H1 (cell line): ENCODE measurements around the gene PTPRG. TPM values are rescaled to one million over a fixed set of nuclear protein-coding genes. Genes with fewer than 3 reads are reported as not detected.
A peak's percentile ranks its signal among the peaks of the same experiment; 100 is the strongest.

Experiments used
- CTCF ChIA-PET: fragments of 300-600 bp; sonication (Branson Sonifier 250); formaldehyde crosslinking; loops from one replicate; lab custom pipeline; 2021; ENCODE audit not compliant: partially characterized antibody; lab: Charles Lee
- POLR2A ChIA-PET: fragments of 300-600 bp; sonication (Branson Sonifier 250); formaldehyde crosslinking; loops from one replicate; lab custom pipeline; 2021; ENCODE audit warnings: inconsistent platforms; ENCODE audit not compliant: partially characterized antibody; lab: Charles Lee
- DNase-seq, 2 experiments: peaks; one replicate each; pipeline versions ENCODE4 v3.0.0 to v3.0.0-alpha.2; 2010 to 2022; ENCODE audit warnings: low spot score in 2 of 2, low read depth in 1 of 2, mixed read lengths in 1 of 2
- FAIRE-seq: peaks from 2 replicates; lab custom pipeline; 2011; peaks lifted over from hg19 to GRCh38; lab: Jason Lieb, UNC
- H2AFZ ChIP-seq: 2 replicates; pipeline ENCODE4 v1.8.1; 2012; ENCODE audit warnings: low read length, inconsistent platforms
- H2AK5ac ChIP-seq: 2 replicates; pipeline ENCODE4 v1.6.1; 2013; ENCODE audit warnings: low read depth, low read length
- H2BK120ac ChIP-seq: replicated peaks from 2 replicates; pipeline ENCODE3; 2013; ENCODE audit warnings: low read depth, low read length, inconsistent platforms
- H2BK12ac ChIP-seq: 2 replicates; pipeline ENCODE4 v1.6.1; 2013; ENCODE audit warnings: low read depth, low read length
- H2BK15ac ChIP-seq: 2 replicates; pipeline ENCODE4 v1.6.1; 2013; ENCODE audit warnings: low read length
- H2BK20ac ChIP-seq: 2 replicates; pipeline ENCODE4 v1.6.1; 2013; ENCODE audit warnings: low read length
- H2BK5ac ChIP-seq: 2 replicates; pipeline ENCODE4 v1.6.1; 2013; ENCODE audit warnings: low read depth, low read length
- H3K14ac ChIP-seq: 2 replicates; pipeline ENCODE4 v1.6.1; 2013; ENCODE audit warnings: inconsistent platforms; ENCODE audit not compliant: insufficient read length
- H3K18ac ChIP-seq: 2 replicates; pipeline ENCODE4 v1.6.1; 2013; ENCODE audit warnings: low read length; ENCODE audit errors: extremely low read depth
- H3K23ac ChIP-seq: 2 replicates; pipeline ENCODE4 v1.6.1; 2013; ENCODE audit warnings: inconsistent platforms; ENCODE audit not compliant: insufficient read length
- H3K23me2 ChIP-seq: 2 replicates; pipeline ENCODE4 v1.6.1; 2013; ENCODE audit warnings: low read depth, low read length
- H3K27ac ChIP-seq: 2 replicates; pipeline ENCODE4 v1.6.1; 2011; ENCODE audit warnings: low read depth, low read length, inconsistent platforms
- H3K27me3 ChIP-seq, 4 experiments: replicated peaks in 1 of 4; 1 replicate in 1 of 4; 2 replicates in 3 of 4; pipeline versions ENCODE4 v1.6.1 to v1.8.1; 2011 to 2013; ENCODE audit warnings: low read length in 3 of 4, mild to moderate bottlenecking in 3 of 4, inconsistent platforms in 2 of 4, mixed read lengths in 2 of 4, moderate library complexity in 1 of 4; ENCODE audit not compliant: control insufficient read depth in 3 of 4, insufficient read depth in 3 of 4; ENCODE audit errors: extremely low read depth in 1 of 4
- H3K36me3 ChIP-seq, 4 experiments: 2 replicates each; pipeline versions ENCODE4 v1.6.1 to v1.8.1; 2011 to 2013; ENCODE audit warnings: mild to moderate bottlenecking in 4 of 4, low read length in 3 of 4, moderate library complexity in 2 of 4, control low read depth in 1 of 4, inconsistent platforms in 1 of 4; ENCODE audit not compliant: insufficient read depth in 4 of 4, control insufficient read depth in 2 of 4
- H3K4ac ChIP-seq: replicated peaks from 2 replicates; pipeline ENCODE3; 2013; ENCODE audit warnings: low read length, low read depth, mixed read lengths, inconsistent platforms; ENCODE audit not compliant: insufficient read length
- H3K4me1 ChIP-seq, 4 experiments: replicated peaks in 1 of 4; 1 replicate in 1 of 4; 2 replicates in 3 of 4; pipeline versions ENCODE4 v1.6.1 to v1.8.1; 2011 to 2013; ENCODE audit warnings: low read length in 3 of 4, inconsistent platforms in 2 of 4, mixed read lengths in 1 of 4; ENCODE audit not compliant: insufficient read depth in 4 of 4, control insufficient read depth in 3 of 4
- H3K4me2 ChIP-seq, 2 experiments: 2 replicates each; pipeline versions ENCODE4 v1.6.1 to v1.8.1; 2011 to 2013; ENCODE audit warnings: low read depth in 2 of 2, low read length in 2 of 2, control low read depth in 1 of 2, inconsistent platforms in 1 of 2, mild to moderate bottlenecking in 1 of 2; ENCODE audit not compliant: insufficient read depth in 1 of 2
- H3K4me3 ChIP-seq, 4 experiments: fragments of 200-600, 300-600 bp in 1 of 4; sonication (generic), shearing (Covaris generic), sonication (Bioruptor Twin) in 1 of 4; 2 replicates each; pipeline versions ENCODE4 v1.5.1 to v1.8.1; 2011 to 2016; ENCODE audit warnings: low read length in 4 of 4, low read depth in 3 of 4, control low read depth in 2 of 4, inconsistent platforms in 2 of 4, mild to moderate bottlenecking in 2 of 4, mixed read lengths in 1 of 4, moderate library complexity in 1 of 4; ENCODE audit not compliant: insufficient read depth in 2 of 4; ENCODE audit errors: extremely low read depth in 1 of 4
- H3K56ac ChIP-seq: replicated peaks from 2 replicates; pipeline ENCODE3; 2013; ENCODE audit warnings: low read depth, mild to moderate bottlenecking, mixed read lengths, low read length, inconsistent platforms; ENCODE audit not compliant: insufficient read length
- H3K79me1 ChIP-seq: 2 replicates; pipeline ENCODE4 v1.6.1; 2013; ENCODE audit warnings: low read depth, low read length, control low read depth
- H3K79me2 ChIP-seq, 2 experiments: 2 replicates each; pipeline versions ENCODE4 v1.6.1 to v1.8.1; 2012 to 2013; ENCODE audit warnings: low read length in 2 of 2, mild to moderate bottlenecking in 2 of 2, inconsistent platforms in 1 of 2; ENCODE audit not compliant: insufficient read depth in 2 of 2, control insufficient read depth in 1 of 2
- H3K9ac ChIP-seq, 4 experiments: replicated peaks in 1 of 4; 1 replicate in 1 of 4; 2 replicates in 3 of 4; pipeline versions ENCODE4 v1.6.1 to v1.8.1; 2011 to 2013; ENCODE audit warnings: low read depth in 3 of 4, low read length in 3 of 4, control low read depth in 2 of 4, mild to moderate bottlenecking in 2 of 4, moderate library complexity in 2 of 4, inconsistent platforms in 1 of 4; ENCODE audit errors: extremely low read depth in 1 of 4
- H3K9me3 ChIP-seq, 2 experiments: 2 replicates each; pipeline versions ENCODE4 v1.6.1 to v1.8.1; 2012 to 2013; ENCODE audit warnings: mild to moderate bottlenecking in 2 of 2, moderate library complexity in 2 of 2, control low read depth in 1 of 2, inconsistent platforms in 1 of 2, low read depth in 1 of 2, low read length in 1 of 2, mixed read lengths in 1 of 2; ENCODE audit not compliant: insufficient read depth in 2 of 2
- H4K20me1 ChIP-seq, 2 experiments: replicated peaks in 1 of 2; 2 replicates each; pipeline versions ENCODE3 to v1.8.1; 2011 to 2013; ENCODE audit warnings: inconsistent platforms in 2 of 2, low read length in 2 of 2, mild to moderate bottlenecking in 1 of 2; ENCODE audit not compliant: insufficient read depth in 2 of 2, control insufficient read depth in 1 of 2
- H4K5ac ChIP-seq: 2 replicates; pipeline ENCODE4 v1.6.1; 2013; ENCODE audit warnings: low read length, low read depth, mixed read lengths, inconsistent platforms; ENCODE audit not compliant: insufficient read length
- H4K8ac ChIP-seq: 2 replicates; pipeline ENCODE4 v1.8.0; 2013; ENCODE audit warnings: mild to moderate bottlenecking, moderate library complexity, low read length, inconsistent platforms; ENCODE audit not compliant: insufficient read depth; ENCODE audit errors: extremely low read depth
- H4K91ac ChIP-seq: replicated peaks from 2 replicates; pipeline ENCODE3; 2013; ENCODE audit warnings: low read length, mixed read lengths, inconsistent platforms; ENCODE audit not compliant: insufficient read length
- polyA plus RNA-seq, 7 experiments: library from polyadenylated mRNA; depleted of rRNA in 3 of 7; stranded (reverse) in 5 of 7; unstranded in 2 of 7; fragments of >200 nt in 5 of 7; fragments of 200-250 nt in 2 of 7; gene quantifications; 1 replicate in 5 of 7; 2 replicates in 1 of 7; 4 replicates in 1 of 7; pipeline versions ENCODE4 v1.2.1 to v1.2.3, GENCODE V29; 2011 to 2013; ENCODE audit warnings: missing spikeins in 2 of 7, mixed read lengths in 2 of 7
- total RNA-seq: library from RNA; stranded (reverse); fragmentation: NEBNext Ultra II Directional; extraction: Animal tissue kit (Norgen Biotek cat#: 25700); gene quantifications from 2 replicates; pipeline ENCODE4 v1.2.1, GENCODE V29; 2021

Gene PTPRG
- total and polyA plus RNA-seq, 2 of the 8 experiments (the other 6 are each of a cell fraction or from before 2014, with no cell fraction given): 23.3 to 96.2 TPM

- H3K14ac ChIP-seq: no peak overlapping the region
- peak in 1 of 2 experiments; percentile 43 for DNase-seq
- H3K79me2 ChIP-seq: peaks cover 0 to 85% of the 10 kb centered on the region in 2 experiments; a peak in 3 of 4 replicates
- CTCF ChIA-PET: interaction anchor here (1.5 to 1.8 kb wide), 2 partner anchors 16 to 34 kb away, joined by 4 read pairs; no protein-coding TSS in a partner anchor
- H3K4me3 ChIP-seq: peak overlapping the region in 1 of 4 experiments; percentile 43; a peak in 2 of 8 replicates
- H2BK15ac ChIP-seq: no peak overlapping the region
- POLR2A ChIA-PET: interaction anchor here (0.9 to 5.7 kb wide), 8 partner anchors 8 to 135 kb away, joined by 3 to 42 read pairs (median 5); no protein-coding TSS in a partner anchor
- H2BK20ac ChIP-seq: no peak overlapping the region
- no peaks in the 10 kb centered on the region for H4K20me1 ChIP-seq
- peak overlapping the region; percentile 6 for H3K56ac ChIP-seq
- H3K23ac ChIP-seq: no peak overlapping the region
- H3K27ac ChIP-seq: peak overlapping the region; percentile 72
- H4K5ac ChIP-seq: peak overlapping the region; percentile 76
- peak overlapping the region; percentile 58 for H4K91ac ChIP-seq
- H3K18ac ChIP-seq: peak overlapping the region; percentile 19; the same call in 1 of the 2 replicates
- H3K4ac ChIP-seq: no peak overlapping the region
- H2BK120ac ChIP-seq: peak overlapping the region; percentile 67
- no peak overlapping the region for H2AFZ ChIP-seq
- H3K23me2 ChIP-seq: no peaks in the 10 kb centered on the region
- peak overlapping the region; percentile 49 to 53 for H3K4me2 ChIP-seq
- H3K27me3 ChIP-seq: no peaks in the 10 kb centered on the region
- H3K9me3 ChIP-seq: no peaks in the 10 kb centered on the region
- H3K36me3 ChIP-seq: no peaks in the 10 kb centered on the region
- no peak overlapping the region for H4K8ac ChIP-seq
- H3K9ac ChIP-seq: no peak overlapping the region
- peak overlapping the region; percentile 85; the same call in 1 of the 2 replicates for H2BK5ac ChIP-seq
- H3K4me1 ChIP-seq: peaks cover 11 to 55% (median 39%) of the 10 kb centered on the region in 4 experiments
- FAIRE-seq: peak; percentile 94
- peak overlapping the region; percentile 45; the same call in 1 of the 2 replicates for H2BK12ac ChIP-seq
- peaks cover 5% of the 10 kb centered on the region; the same call in 1 of the 2 replicates for H3K79me1 ChIP-seq
- H2AK5ac ChIP-seq: no peak overlapping the region
These were observed 138.3 kb downstream of the PTPRG start for GRCh38 chr3:61699622-61700021.
